GM12892 (cell line): ENCODE results near the gene PRRT1B.

Source experiments
- POLR2A ChIP-seq: IDR thresholded peaks from 2 replicates; pipeline ENCODE4 v1.6.1; 2011; ENCODE audit warnings: low read depth, low read length, control low read depth
- POLR2AphosphoS5 ChIP-seq: IDR thresholded peaks from 2 replicates; pipeline ENCODE4 v1.6.1; 2011; ENCODE audit warnings: low read depth, low read length, control low read depth
- TAF1 ChIP-seq: IDR thresholded peaks from 2 replicates; pipeline ENCODE4 v1.6.1; 2011; ENCODE audit warnings: low read depth, mild to moderate bottlenecking, control low read depth, low read length, borderline replicate concordance

DNA sequence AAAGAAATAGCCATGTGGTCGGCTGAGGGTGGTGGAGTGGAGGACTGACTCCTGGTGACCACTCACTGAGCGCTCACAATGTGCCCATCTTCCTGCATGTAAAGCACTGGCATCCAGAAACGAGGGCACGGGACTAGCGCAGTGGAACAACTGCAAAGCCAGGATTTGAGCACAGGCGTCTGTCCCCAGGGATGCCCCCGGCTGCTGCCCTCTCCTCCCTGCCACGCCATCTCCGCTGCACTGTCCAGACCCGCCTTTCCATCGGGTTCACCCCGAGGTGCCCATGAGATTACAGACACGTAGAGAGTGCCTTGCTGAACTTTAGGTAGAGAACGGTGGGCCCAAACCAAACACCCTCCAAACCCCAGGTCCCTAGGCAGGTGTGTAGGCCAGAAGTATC lies 44.7 kb downstream of the PRRT1B start:
- TF ChIP-seq POLR2A (no peak), TAF1 (no peak), POLR2AphosphoS5 (no peak)
